HG03457 (cell line): ENCODE data around the gene FRMD4A.

Experiments used
- ATAC-seq: cut with Tn5 transposase; IDR thresholded peaks from one replicate; pipeline ENCODE4 v1.9.1; 2021; ENCODE audit warnings: moderate number of reproducible peaks; ENCODE audit not compliant: unreplicated experiment

FRMD4A gene

DNA sequence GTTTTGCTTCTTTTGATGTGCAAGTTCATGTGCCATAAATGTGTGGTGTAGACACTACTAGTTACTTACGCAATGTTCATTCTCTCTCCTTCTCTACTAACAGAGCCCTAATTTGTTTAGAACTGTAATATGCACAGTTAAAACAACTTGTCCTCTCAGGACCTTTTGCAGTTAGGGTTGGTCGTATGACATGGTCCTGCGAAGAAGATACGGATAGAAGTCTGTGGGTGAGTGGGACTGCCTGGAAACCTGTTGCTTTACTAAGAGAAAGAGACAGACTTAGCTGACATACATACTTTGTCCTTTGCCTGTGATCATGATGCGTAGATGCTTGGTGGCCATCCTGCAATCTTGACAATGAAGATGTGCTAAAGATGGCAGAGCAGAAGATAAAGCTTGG is 692.8 kb downstream of the FRMD4A start:
- ATAC-seq: no peak

DNA sequence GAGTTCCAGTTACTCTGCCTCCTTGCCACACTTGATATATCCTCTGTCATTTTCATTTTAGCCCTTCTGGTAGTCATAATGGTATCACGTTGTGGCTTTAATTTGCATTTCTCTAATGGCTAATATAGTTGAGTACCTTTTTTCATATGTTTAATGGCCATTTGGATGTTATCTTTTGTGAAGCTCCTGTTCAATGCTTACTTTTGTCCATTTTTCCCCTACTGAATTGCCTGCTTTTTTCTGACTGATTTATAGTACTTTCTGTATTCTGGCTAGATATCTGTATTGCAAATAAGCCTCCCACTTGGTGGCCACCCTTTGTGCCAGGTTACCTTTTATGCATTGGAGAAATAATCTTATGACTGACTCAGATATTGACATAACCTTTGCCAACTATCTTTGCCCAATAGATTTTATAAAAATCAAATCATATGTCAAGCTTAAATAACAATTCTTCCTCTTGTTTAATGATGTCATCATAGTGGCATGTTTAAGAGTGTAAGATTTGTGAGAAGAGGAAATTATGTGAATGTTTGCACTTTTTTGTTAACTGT is 693.3 kb downstream of the FRMD4A start:
- no peak for ATAC-seq

DNA sequence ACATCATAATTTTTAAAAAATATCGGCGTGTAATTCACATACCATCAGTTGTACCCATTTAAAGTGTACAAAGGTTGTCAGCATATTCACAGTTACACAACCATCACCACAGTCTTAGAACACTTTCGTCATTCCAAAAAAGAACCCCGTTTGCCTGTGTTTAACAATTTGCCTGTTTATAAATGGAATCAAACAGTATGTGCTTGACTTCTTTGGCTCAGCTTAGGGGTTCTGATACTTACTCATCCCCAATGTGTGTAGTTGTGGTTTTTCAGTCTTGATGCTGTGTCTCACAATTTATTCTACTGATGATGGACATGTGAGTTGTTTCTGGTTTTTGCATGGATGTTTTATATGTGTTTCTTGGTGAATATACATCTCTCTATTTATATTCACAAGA is 693.9 kb downstream of the FRMD4A start:
- ATAC-seq: no peak

DNA sequence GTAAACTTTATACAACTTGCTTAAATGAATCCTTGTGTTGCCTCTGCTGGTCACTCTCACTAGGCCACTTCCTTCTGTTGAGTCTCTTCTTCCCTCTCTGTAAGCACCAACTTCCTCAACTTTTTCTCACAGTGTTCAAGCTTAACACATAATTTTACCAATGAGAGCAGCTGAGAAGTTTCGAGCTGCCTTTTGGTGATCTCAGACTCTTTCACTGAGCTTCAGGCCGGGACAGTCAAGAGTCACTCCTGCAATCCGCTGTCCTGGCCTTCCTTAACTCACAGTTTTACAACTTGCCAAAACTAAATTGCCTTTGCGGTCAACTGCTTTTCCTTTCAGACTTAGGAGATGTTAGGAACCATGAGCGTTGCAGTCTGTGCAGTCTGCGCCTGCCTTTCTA is 696.5 kb downstream of the FRMD4A start:
- no peak for ATAC-seq

DNA sequence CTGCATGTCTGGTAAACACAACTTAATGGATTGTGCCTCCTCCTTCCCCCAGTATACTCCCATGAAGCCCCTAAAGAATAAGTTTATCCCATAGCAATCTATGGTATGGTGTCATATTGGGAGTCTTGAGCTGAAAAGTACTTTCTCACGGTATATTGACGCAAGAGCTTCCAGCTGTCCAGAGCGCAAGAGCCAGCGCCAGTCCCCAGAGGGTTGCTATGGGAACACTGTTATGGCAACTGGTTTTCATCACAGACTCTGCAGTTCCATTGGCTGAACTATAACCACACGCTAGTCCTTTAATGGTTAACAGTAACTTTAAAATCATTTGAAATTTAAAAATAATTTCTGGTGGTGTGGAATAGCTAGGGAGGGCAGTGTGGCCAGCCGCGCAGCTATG is 697.0 kb downstream of the FRMD4A start:
- ATAC-seq: no peak

DNA sequence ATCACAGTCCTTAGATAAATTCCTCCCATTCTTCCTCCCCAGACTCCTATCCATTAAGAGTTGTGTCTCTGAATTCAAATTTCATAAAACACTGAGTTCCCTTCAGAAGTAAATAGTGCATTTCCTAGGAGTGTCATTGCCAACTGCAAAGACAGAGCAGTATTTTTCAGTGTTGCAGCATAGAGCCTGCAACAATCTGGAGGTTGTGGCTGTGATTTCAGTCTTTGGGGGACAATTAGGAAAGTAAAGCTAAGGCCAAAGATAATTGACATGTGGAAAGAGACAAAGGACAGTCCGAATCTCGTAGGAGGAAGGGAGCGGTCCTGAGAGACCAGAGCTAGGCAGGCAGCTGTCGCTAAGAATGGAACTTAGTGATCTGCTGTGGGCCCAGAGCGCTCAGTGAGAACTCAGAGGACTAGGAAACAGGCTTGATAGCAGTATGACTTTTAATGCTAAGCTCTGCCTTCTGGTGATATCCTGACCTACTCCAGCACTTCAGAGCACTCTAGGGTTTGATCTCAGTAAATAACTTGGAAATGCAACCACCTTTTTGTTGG is 697.8 kb downstream of the FRMD4A start:
- ATAC-seq: no peak

DNA sequence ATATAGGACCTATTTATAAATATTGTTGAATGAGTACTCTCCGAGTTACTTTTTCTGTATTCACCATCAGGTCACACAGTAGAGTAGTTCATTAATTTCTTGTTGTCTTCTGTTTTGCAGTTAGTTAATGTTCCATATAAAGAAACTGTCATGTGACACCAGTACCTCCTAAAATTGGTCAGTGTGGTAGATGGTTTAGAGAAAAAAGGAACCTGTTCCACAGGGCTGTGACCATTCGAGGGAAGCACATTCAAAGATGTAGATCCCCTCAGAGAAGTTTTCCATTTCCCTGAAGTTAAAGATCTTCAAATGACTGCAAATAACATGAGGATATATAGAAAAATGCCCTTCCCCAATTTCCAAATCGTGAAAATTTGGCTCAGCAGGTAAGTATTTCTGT is 698.3 kb downstream of the FRMD4A start:
- ATAC-seq: no peak

DNA sequence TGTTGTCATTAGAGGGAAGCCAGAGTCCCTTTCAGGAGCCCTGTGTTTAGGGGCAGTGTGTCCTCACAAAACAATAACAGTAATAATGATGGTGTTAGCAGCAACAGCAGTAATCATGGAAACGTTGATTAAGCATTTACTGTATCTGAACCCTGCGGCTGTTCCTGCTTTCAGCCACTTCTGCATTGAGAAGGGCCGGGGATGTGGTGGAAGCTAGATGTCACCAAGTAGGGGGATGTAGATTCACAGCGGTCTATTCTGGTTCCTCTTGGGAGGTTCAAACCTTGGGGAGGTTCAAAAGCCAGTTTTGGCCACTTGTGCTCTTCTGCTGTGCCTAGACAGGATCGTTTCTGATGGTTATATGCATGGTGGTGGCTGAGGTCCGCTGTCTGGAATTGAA is 699.1 kb downstream of the FRMD4A start:
- ATAC-seq: no peak

DNA sequence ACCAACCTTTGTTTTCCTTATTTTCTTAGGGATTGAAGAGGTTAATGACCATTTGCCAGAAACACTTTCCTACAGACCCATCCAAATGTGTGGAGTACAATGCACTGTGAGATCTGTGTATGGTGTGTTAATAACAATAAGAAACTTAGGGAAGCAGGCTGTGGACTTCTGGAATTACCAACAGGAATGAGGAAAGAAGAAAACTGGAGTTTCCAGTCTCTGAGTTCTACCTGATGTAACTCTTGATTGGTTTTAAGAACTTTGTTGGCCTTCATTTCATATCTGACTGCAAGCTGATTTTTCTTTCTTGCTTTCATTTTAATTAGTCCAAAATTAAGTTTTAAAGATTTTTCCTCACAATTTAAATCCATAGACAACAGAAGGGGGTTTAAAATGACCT is 700.5 kb downstream of the FRMD4A start:
- ATAC-seq: no peak

DNA sequence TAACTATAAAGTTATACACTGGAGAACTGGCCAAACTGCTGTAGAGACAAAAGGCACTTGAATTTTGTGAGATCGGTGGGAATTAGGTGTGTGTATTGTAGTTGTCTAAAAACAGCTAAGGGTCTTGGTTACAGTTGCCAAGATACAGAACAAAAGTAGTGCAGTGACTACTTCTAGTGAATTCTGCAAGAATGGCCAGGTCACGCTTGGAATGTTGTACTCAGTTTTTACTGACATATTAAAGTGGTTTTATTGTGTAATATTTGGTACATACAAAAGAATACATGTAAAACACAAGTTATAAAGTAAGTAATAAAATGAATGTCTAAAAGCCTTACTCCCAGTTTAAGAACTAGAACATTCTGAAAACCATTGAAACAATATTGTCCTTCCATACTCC is 701.6 kb downstream of the FRMD4A start:
- ATAC-seq: no peak

DNA sequence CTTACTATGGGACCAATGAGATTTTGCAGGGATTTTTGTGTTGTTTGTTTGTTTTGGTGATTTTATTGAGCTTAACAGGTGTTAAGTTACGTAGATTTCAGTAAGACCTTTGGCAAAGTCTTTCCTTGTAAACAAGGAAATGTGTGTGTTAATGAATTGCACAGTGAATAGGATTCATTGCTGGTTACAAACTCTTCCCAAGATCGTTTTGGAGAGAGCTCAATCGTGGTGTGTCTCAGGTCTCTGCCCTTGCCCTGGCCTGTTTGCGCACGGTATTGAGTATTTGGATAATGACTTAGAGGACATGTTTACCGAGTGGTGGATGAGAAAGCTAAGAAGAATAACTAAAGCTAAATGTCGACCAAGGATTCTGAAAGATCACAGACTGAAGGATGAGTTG is 702.1 kb downstream of the FRMD4A start:
- no peak for ATAC-seq

DNA sequence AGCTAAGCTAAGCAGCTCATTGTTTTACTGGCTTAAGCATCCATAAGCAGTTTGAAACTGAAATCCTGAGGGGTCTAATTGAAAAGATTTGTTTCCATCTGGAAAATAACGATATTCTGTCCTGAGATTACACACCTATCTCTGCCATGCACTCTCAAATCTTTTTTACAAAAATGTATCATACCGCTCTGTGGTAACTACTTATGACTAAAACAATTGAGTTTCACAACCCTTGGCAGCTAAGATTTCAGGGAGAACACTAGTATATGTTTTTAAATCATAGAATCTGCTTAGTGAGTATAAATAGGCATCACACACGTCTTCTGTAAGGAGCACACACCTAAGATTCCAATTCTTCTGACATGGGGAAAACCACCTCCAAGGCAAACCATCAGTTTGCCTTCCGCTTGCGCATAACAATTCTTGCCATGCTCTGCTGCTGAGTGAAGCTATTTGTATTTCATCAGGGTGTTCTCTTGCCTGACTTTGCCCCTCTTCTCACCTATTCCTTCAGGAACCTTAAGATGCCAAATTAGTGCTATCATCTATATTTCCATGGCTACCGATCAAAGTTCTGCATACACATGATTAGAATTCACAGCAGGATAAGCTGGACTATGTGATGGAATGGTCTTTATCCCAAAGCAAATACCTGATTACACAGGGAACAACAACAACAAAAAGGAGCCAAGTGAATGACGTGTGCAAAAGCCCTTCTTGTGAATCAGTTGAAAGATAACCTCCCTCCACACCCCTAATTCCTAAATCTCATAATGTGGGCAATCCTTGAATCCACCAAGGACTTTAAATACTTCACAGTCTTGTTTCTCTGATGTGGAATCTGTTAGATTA is 703.0 kb downstream of the FRMD4A start:
- ATAC-seq: no peak

DNA sequence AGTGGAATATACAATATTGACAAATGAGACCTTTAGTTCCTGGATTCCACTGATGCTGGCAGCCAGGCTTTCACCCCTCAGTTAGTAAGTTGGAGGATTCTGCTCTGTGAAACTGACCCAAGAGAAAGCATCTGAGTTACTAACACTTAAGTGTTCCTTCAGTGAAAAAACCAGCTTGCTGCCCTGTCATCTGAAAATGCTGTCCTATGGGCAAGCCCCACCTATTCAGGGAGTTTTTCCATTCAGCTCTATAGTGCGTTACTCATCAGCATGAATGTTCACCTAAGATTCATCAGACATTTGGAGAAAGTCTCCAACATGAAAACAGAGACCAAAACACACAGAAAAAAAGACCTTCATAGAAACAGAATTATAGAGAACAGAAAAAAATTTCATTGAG is 706.1 kb downstream of the FRMD4A start:
- no peak for ATAC-seq

DNA sequence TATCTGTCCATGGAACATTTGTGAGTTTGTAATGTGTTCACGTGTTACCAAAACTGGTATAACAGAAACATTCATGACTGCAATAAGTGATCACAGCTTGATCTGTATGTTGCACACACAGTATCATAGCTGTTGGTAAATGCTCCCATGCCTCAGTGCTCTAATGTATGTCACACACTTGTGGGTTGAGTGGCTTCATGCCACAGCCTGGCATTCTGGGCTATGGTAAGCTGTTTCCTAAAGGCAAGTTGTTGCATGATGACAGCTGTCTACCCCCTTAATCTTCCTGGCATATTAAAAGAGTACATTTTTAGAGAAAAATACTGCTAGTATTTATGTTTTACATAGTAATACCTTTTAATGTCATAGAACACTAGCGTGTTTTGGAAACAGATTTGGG is 708.8 kb downstream of the FRMD4A start:
- no peak for ATAC-seq

DNA sequence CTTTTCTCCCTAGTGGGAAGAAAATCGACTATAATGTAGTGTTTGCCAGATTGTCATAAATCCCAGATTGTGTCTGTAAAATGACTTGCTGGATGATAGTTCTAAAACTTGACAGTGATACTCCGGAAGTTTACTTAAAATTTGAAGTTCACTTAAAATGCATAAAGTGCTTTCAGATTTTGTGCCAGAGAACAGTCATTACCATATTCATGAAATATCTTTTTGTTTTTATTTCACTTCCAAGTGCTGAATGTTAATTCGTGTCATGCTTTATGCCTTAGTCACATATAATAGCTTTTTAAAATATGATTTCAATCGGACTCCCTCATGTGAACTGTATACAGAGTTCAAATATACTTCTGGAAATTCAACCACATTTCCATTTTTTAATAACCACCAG is 713.6 kb downstream of the FRMD4A start:
- ATAC-seq: no peak

DNA sequence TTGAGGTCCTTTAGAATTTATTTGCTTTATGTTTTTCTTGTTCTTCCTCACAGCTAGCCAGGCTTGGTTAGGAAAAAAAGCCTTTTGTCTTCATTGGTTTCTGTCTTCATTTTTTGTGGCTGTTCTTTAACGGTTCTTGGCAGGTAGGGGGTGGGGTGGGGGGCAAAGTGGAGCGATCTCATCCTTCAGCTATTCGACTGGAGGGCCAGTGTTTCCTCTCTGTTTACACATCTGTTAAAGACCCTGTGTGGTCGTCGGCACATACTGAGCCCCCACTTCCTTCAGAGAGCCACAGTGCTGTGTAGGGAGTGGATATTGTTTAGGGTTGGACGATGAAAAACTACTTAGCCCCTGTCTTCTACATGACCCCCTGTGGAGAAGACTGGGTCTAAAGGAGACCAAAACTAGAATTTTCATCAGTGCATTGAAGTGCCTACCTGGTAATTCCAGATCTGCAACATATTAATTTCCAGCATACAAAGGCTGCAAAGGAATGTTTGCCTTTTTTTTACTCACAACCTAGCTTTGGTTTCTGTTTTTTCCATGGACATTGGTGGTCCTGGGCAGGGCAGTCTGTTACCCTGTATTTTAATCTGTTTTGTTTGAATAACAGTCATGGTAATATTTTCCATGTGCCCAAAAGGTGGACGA is 714.9 kb downstream of the FRMD4A start:
- no peak for ATAC-seq

DNA sequence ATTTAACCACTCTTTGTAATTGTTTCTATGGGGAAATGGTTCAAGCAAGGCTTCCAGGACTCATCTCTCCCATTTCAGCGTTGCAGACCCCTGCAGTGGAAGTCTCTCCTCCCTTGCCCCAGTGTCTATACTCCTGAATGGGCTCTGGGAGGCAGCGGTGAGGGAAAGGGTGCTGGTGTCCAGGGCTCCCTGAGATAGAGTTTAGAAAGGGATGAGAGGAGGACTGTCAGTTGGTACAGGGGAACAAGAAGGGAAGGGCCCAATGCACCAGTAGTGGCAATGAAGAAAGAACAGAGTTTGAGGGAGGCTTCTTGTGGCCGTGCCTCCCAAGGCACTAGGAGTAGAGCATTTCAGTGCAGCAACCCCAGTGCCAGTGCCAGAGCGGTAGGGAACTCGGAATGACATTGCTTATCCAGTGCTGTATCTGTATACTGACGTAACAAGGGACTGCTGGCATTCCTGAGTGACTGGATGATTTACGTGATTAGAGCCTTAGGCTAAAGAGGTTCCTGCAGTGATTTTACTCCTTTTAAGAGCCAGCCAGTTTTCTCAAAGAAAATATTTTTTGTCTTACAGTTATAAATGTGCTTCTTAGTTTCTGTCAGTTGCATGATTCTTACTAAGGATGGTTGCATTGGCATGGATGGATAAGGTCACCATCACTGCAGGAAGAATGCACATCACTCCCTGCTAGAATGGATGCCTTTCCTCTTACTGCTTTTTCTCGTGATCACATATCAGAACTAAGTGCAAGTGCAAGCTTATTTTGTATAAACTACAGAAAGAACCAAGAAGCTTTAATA is 716.0 kb downstream of the FRMD4A start:
- ATAC-seq: no peak

DNA sequence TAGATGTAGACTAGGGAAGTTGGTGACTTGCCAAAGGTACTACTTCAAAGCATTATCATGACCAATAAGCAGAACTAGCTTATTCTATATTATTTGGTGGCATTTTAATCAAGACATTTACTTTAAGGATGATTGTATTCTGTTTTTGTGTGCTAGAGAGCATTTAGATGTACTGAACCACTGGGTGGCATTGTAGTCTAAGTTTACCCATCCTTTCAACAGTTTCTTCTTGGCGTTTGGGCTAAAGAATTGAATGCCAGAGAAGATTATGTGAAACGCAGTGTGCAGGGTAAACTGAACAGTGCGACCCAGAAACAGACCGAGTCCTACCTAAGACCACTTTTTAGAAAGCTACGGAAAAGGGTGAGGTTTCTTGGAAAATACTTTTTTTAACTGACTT is 717.2 kb downstream of the FRMD4A start:
- no peak for ATAC-seq

DNA sequence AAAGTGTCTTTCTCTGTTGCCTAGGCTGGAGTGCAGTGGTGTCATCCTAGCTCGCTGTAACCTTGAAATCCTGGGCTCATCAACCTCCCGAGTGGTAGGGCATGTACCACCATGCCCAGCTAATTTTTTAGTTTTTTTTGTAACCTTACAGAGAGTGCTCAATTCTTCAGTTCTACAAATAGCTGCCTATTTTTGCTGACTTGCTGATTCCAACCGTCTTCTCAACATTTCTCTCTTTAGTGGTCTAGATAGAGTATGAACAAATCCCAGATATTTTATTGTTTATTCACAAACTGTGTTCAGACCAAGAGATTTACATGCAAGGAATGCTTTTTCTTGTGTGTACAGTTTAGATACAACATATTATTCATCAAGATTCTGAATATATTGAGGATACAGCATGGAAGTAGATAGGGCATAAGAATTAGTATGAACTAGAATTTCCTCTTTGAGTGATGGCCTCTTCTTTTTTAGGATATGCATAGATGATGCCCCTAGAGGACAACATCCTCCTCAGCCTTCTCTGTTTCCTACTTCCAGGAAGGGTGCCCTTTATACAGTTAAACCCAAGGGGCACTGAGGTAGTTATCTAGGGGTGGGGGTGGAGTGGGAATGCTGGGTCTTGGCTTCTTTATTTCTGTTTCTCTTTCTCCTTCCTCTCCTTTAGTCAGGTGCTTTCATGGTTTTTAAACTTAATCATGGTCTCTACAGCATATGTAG is 717.9 kb downstream of the FRMD4A start:
- ATAC-seq: no peak

DNA sequence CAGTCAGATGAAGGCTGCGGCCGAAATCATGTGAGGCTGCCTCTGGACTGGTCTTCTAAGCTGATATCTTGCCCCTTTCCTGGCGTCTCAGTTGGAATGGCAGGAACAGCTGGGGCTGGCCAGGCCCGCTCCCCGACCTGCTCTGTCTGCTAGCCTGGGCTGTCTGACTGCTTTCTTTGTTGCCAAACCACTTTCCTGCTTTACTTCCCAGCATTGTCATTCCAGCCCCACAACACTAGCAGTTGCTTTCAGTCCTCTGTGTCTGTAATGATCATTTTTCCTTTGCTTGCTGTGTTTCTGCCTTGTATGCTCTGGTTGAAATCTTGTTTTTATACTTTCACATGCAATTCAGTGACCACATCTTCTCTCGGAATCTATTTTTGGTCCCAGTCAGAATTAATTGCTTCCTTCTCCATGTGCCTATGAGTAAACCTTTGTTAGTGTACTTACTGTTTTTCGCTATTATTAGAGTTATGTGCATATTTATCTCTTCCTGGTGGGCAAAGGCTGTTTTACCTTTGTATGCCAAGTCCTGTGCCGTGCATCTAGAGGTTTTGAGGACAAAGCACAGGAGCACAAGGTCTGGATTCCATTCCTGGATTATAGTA is 722.4 kb downstream of the FRMD4A start:
- ATAC-seq: no peak
